Gastrocnemius medialis (tissue), 4 donors: ENCODE data around the gene KRTAP2-2. TPM values are rescaled to one million over a fixed set of nuclear protein-coding genes. Genes with fewer than 3 reads are reported as not detected.
"Not testable (repeated sequence)": the region's sequence is repeated elsewhere in the genome, so short reads cannot be mapped to it uniquely, and the experiment has no call there.

ENCODE experiments used
- ATAC-seq, 2 donors: fragments of 150-250 bp; one replicate each; pipeline ENCODE4 v1.9.1; 2016
- DNase-seq, 2 donors: peaks; one replicate each; pipeline ENCODE4 v3.0.0-alpha.2; 2019
- H3K27ac ChIP-seq, 4 donors: fragments of 200-600 bp; sonication (generic); 1 replicate in 1 of 4; 2 replicates in 3 of 4; pipeline ENCODE4 v1.5.1; 2016 to 2018; ENCODE audit warnings: mild to moderate bottlenecking in 2 of 4, moderate library complexity in 1 of 4
- H3K27me3 ChIP-seq, 3 donors: fragments of 200-600 bp; sonication (generic) in 2 of 3; 1 replicate in 1 of 3; 2 replicates in 2 of 3; pipeline versions ENCODE4 v1.5.1 to v1.6.0; 2016 to 2019; ENCODE audit warnings: mild to moderate bottlenecking in 1 of 3, moderate library complexity in 1 of 3
- H3K36me3 ChIP-seq, 2 donors: fragments of 200-600 bp; sonication (generic) in 1 of 2; one replicate each; pipeline ENCODE4 v1.5.1; 2017 to 2018
- H3K4me1 ChIP-seq, 2 donors: fragments of 200-600 bp; sonication (generic) in 1 of 2; one replicate each; pipeline ENCODE4 v1.5.1; 2016 to 2017; ENCODE audit warnings: mild to moderate bottlenecking in 2 of 2
- H3K4me3 ChIP-seq, 4 donors: fragments of 200-600 bp; sonication (generic) in 3 of 4; 1 replicate in 1 of 4; 2 replicates in 3 of 4; pipeline ENCODE4 v1.5.1; 2016 to 2019; ENCODE audit warnings: mild to moderate bottlenecking in 2 of 4
- H3K9me3 ChIP-seq, 3 donors: fragments of 200-600 bp; sonication (generic) in 2 of 3; 1 replicate in 1 of 3; 2 replicates in 2 of 3; pipeline ENCODE4 v1.5.1; 2016 to 2019
- CTCF ChIP-seq, 5 experiments: fragments of 450-650 bp in 3 of 5; fragments of 200-600 bp in 2 of 5; sonication (generic) in 2 of 5; IDR thresholded peaks in 4 of 5; conservative IDR thresholded peaks in 1 of 5; 1 replicate in 4 of 5; 2 replicates in 1 of 5; pipeline ENCODE4 v1.5.1; 2016 to 2019; ENCODE audit warnings: antibody characterized with exemption in 5 of 5, mild to moderate bottlenecking in 3 of 5, moderate library complexity in 3 of 5
- POLR2A ChIP-seq, 2 donors: fragments of 450-650 bp; IDR thresholded peaks; one replicate each; pipeline ENCODE4 v1.6.1; 2017; ENCODE audit warnings: antibody characterized with exemption in 2 of 2, mild to moderate bottlenecking in 2 of 2, moderate library complexity in 2 of 2
- in situ Hi-C, 4 donors: fragments of 200-750 bp; cut with MboI; loops; one replicate each; pipeline versions ENCODE4 v1.15.0 to v1.8.0; 2017; ENCODE audit warnings: low sequenced_read_pairs in 4 of 4
- intact Hi-C: fragments of 100-400 bp; cut with DNase I; formaldehyde crosslinking; loops from one replicate; pipeline ENCODE4 v1.15.1; 2023; ENCODE audit warnings: low total_unique reads
- total RNA-seq, 4 donors: library from RNA; depleted of rRNA; stranded (reverse); fragments of >200 nt; gene quantifications; one replicate each; pipeline versions ENCODE4 v1.1.0 to v1.2.3, GENCODE V29; 2016

The KRTAP2-2 gene
- total RNA-seq, 4 donors from 2014 or later: not detected

GRCh38 chr17:41048441-41048840, 6.6 kb downstream of the KRTAP2-2 start:
- H3K36me3 ChIP-seq: no peaks in the 10 kb centered on the region
- no peak for TF ChIP-seq CTCF (IDR thresholded peaks at IDR 0.05 in 4 of 5, conservative IDR thresholded peaks at IDR 0.05 in 1 of 5)
- TF ChIP-seq POLR2A (IDR thresholded peaks at IDR 0.05): no peak
- no peak overlapping the region for H3K27ac ChIP-seq
- peaks cover 0 to 4% (median 0%) of the 10 kb centered on the region in 3 donors for H3K9me3 ChIP-seq
- in situ Hi-C loops: no loop called here
- ATAC-seq (no peak), DNase-seq (no peak)
- no peaks in the 10 kb centered on the region for H3K4me1 ChIP-seq
- no peak overlapping the region for H3K4me3 ChIP-seq
- H3K27me3 ChIP-seq: peaks cover 0 to 24% (median 9%) of the 10 kb centered on the region in 3 donors
- intact Hi-C loops: no loop called here

GRCh38 chr17:41046735-41047465, 8.1 kb downstream of the KRTAP2-2 start, which contains the start of gene KRTAP2-1:
Gene KRTAP2-1, minus strand, starts transcription at chr17:41047316. Its CDS starts 49 bp downstream, at chr17:41047267.
- ATAC-seq, intact Hi-C loops: not testable (repeated sequence)
- H3K27me3 ChIP-seq: peaks cover 3 to 26% (median 9%) of the 10 kb centered on the region in 3 donors

GRCh38 chr17:41042953-41043352, 12.1 kb downstream of the KRTAP2-2 start:
- no peak for DNase-seq
- in situ Hi-C loops: no loop called here

More at GRCh38 chr17:41046735-41047465, 8.1 kb downstream of the KRTAP2-2 start, which contains the start of gene KRTAP2-1:
- H3K4me3 ChIP-seq, H3K4me1 ChIP-seq, H3K27ac ChIP-seq, DNase-seq, H3K36me3 ChIP-seq, in situ Hi-C loops, H3K9me3 ChIP-seq: not testable (repeated sequence)

GRCh38 chr17:41040783-41041571, 14.1 kb downstream of the KRTAP2-2 start, which contains the start of gene KRTAP1-1:
Gene KRTAP1-1, minus strand, starts transcription at chr17:41041450. Its CDS starts 53 bp downstream, at chr17:41041397.
- ATAC-seq, in situ Hi-C loops, H3K36me3 ChIP-seq, H3K9me3 ChIP-seq, intact Hi-C loops, H3K4me1 ChIP-seq, H3K27ac ChIP-seq, H3K4me3 ChIP-seq, DNase-seq: not testable (repeated sequence)
- peaks cover 3 to 13% (median 4%) of the 10 kb centered on the region in 3 donors for H3K27me3 ChIP-seq

More at GRCh38 chr17:41042953-41043352, 12.1 kb downstream of the KRTAP2-2 start:
- intact Hi-C loops: no loop called here
- ATAC-seq: no peak
- no peaks in the 10 kb centered on the region for H3K4me1 ChIP-seq
- H3K27me3 ChIP-seq: peaks cover 0 to 12% (median 3%) of the 10 kb centered on the region in 3 donors
- H3K27ac ChIP-seq: no peak overlapping the region
- H3K36me3 ChIP-seq: no peaks in the 10 kb centered on the region
- H3K4me3 ChIP-seq: no peak overlapping the region
- TF ChIP-seq CTCF (IDR thresholded peaks at IDR 0.05 in 4 of 5, conservative IDR thresholded peaks at IDR 0.05 in 1 of 5) (no peak), POLR2A (IDR thresholded peaks at IDR 0.05) (no peak)
- H3K9me3 ChIP-seq: no peaks in the 10 kb centered on the region

GRCh38 chr17:41037853-41038350, 17.1 kb downstream of the KRTAP2-2 start:
- no peak for TF ChIP-seq POLR2A (IDR thresholded peaks at IDR 0.05)
- TF ChIP-seq CTCF (IDR thresholded peaks at IDR 0.05 in 4 of 5, conservative IDR thresholded peaks at IDR 0.05 in 1 of 5): no peak
- ATAC-seq: no peak
- in situ Hi-C loops: no loop called here

GRCh38 chr17:41034346-41034935, 20.6 kb downstream of the KRTAP2-2 start, which contains the start of gene KRTAP1-3:
Gene KRTAP1-3, minus strand, starts transcription at chr17:41034874. Its CDS starts 53 bp downstream, at chr17:41034821.
- H3K9me3 ChIP-seq, DNase-seq, in situ Hi-C loops, intact Hi-C loops, H3K27ac ChIP-seq, H3K4me3 ChIP-seq, ATAC-seq, H3K4me1 ChIP-seq, H3K36me3 ChIP-seq: not testable (repeated sequence)
- H3K27me3 ChIP-seq: peaks cover 4 to 24% (median 9%) of the 10 kb centered on the region in 3 donors

More at GRCh38 chr17:41037853-41038350, 17.1 kb downstream of the KRTAP2-2 start:
- H3K27ac ChIP-seq: no peak overlapping the region
- H3K4me1 ChIP-seq: no peaks in the 10 kb centered on the region
- DNase-seq: no peak
- H3K27me3 ChIP-seq: peaks cover 3 to 16% (median 4%) of the 10 kb centered on the region in 3 donors
- intact Hi-C loops: no loop called here
- no peak overlapping the region for H3K4me3 ChIP-seq
- no peaks in the 10 kb centered on the region for H3K36me3 ChIP-seq
- H3K9me3 ChIP-seq: no peaks in the 10 kb centered on the region
